Activated CD8-positive, alpha-beta T cell treated with anti-CD3 and anti-CD28 coated beads for 36 hours (primary cell): ENCODE measurements around the gene CEACAM21. TPM values are rescaled to one million over a fixed set of nuclear protein-coding genes. Genes with fewer than 3 reads are reported as not detected.

Experiments used
- ATAC-seq: fragments of 200-7000 bp; cut with Tn5 transposase; one replicate; pipeline ENCODE4 v1.10.0; 2021; ENCODE audit warnings: mild to moderate bottlenecking, moderate library complexity
- CTCF ChIA-PET: fragments of 350-600 bp; sonication (Branson Sonifier 250); formaldehyde crosslinking; loops from one replicate; lab custom pipeline; 2021; ENCODE audit warnings: antibody characterized with exemption; lab: Charles Lee
- POLR2A ChIA-PET: fragments of 350-600 bp; sonication (Branson Sonifier 250); formaldehyde crosslinking; loops from one replicate; lab custom pipeline; 2021; ENCODE audit warnings: antibody characterized with exemption; lab: Charles Lee
- DNase-seq: peaks from one replicate; pipeline ENCODE4 v3.0.0-alpha.2; 2020
- H3K27ac Mint-ChIP-seq: one replicate; pipeline ENCODE4 v1.8.0; 2021; ENCODE audit warnings: mild to moderate bottlenecking, mixed read lengths
- H3K27me3 Mint-ChIP-seq: one replicate; pipeline ENCODE4 v1.8.0; 2021; ENCODE audit warnings: mixed read lengths
- H3K36me3 Mint-ChIP-seq: one replicate; pipeline ENCODE4 v1.8.0; 2021; ENCODE audit warnings: low read depth, mixed read lengths
- H3K4me1 Mint-ChIP-seq: one replicate; pipeline ENCODE4 v1.8.0; 2021; ENCODE audit warnings: low read depth, mixed read lengths
- H3K4me3 Mint-ChIP-seq: one replicate; pipeline ENCODE4 v1.8.0; 2021; ENCODE audit warnings: mild to moderate bottlenecking, moderate library complexity, mixed read lengths
- H3K9me3 Mint-ChIP-seq: one replicate; pipeline ENCODE4 v1.8.0; 2021; ENCODE audit warnings: mixed read lengths
- intact Hi-C: fragments of 100-400 bp; cut with micrococcal nuclease; formaldehyde crosslinking; loops from one replicate; pipeline ENCODE4 v1.10.0; 2022
- total RNA-seq, 2 experiments: library from RNA; stranded (reverse); gene quantifications; one replicate each; pipeline ENCODE4 v1.2.3, GENCODE V29; 2021
- TF ChIP-seq, protein P1 (sequence below): fragments of 200-600 bp; IDR thresholded peaks from one replicate; pipeline ENCODE4 v1.8.0; 2022; ENCODE audit warnings: antibody characterized with exemption, mild to moderate bottlenecking

CEACAM21 gene
- total RNA-seq, 2 experiments from 2014 or later: 17.7 to 19.8 TPM

DNA sequence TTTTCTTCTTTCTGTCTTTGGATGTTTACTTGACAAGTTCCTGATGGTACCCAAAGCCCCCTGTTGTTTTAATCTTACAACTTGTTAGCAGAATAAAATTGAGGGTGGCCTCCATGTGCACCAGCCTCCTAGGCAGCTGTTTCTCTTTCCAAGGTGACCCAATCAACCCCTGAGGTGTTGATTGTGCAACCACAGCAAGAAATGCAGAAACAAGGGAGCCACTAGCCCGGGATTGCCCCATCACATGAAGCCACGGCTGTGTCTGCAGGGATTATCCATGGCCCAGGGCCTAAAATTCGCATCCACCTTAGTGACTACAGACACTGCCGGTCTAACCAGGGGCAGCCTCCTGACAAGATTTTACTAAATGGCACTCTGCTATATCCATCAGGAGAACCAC lies 36.5 kb downstream of the CEACAM21 start:
- DNase-seq (no peak), ATAC-seq (no peak)
- H3K4me1 Mint-ChIP-seq: no peaks in the 10 kb centered on the region
- H3K27ac Mint-ChIP-seq: no peak overlapping the region
- TF ChIP-seq, protein P1, sequence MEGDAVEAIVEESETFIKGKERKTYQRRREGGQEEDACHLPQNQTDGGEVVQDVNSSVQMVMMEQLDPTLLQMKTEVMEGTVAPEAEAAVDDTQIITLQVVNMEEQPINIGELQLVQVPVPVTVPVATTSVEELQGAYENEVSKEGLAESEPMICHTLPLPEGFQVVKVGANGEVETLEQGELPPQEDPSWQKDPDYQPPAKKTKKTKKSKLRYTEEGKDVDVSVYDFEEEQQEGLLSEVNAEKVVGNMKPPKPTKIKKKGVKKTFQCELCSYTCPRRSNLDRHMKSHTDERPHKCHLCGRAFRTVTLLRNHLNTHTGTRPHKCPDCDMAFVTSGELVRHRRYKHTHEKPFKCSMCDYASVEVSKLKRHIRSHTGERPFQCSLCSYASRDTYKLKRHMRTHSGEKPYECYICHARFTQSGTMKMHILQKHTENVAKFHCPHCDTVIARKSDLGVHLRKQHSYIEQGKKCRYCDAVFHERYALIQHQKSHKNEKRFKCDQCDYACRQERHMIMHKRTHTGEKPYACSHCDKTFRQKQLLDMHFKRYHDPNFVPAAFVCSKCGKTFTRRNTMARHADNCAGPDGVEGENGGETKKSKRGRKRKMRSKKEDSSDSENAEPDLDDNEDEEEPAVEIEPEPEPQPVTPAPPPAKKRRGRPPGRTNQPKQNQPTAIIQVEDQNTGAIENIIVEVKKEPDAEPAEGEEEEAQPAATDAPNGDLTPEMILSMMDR: no peak
- H3K9me3 Mint-ChIP-seq: no peaks in the 10 kb centered on the region
- no peaks in the 10 kb centered on the region for H3K36me3 Mint-ChIP-seq
- no peak overlapping the region for H3K4me3 Mint-ChIP-seq
- CTCF ChIA-PET: interaction anchor here (0.8 to 2.3 kb wide), 3 partner anchors 15 to 30 kb away, joined by 3 to 7 read pairs (median 3); no protein-coding TSS in a partner anchor
- POLR2A ChIA-PET: no interaction called here
- H3K27me3 Mint-ChIP-seq: peaks cover 24% of the 10 kb centered on the region
- intact Hi-C loops: no loop called here

DNA sequence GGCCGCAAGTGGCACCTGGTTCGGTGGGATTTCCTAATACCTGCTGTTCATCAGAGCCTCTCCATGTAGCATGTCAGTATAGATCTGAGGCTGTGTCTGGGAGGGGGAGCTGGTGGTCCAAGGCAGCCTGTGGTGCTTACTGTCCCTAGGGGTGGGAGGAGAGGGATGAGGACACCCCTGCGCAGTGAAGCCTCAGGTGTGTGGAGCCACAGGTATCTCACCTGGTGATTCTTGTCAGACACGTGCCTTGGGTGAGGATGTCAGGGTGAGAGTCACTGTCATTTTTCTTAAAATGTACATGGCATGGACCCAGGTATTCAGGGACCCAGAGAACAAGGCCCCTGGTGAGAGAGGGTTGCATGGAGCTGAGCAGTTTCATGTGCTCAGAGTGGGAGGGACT lies 39.2 kb downstream of the CEACAM21 start:
- DNase-seq (no peak), ATAC-seq (no peak)
- Mint-ChIP-seq H3K4me3 (no peak overlapping the region), H3K4me1 (no peaks in the 10 kb centered on the region), H3K9me3 (no peaks in the 10 kb centered on the region), H3K36me3 (no peaks in the 10 kb centered on the region), H3K27ac (no peak overlapping the region), H3K27me3 (peaks cover 21% of the 10 kb centered on the region)
- intact Hi-C loops: no loop called here
- POLR2A ChIA-PET: no interaction called here
- CTCF ChIA-PET: no interaction called here
- TF ChIP-seq, protein P1: no peak

DNA sequence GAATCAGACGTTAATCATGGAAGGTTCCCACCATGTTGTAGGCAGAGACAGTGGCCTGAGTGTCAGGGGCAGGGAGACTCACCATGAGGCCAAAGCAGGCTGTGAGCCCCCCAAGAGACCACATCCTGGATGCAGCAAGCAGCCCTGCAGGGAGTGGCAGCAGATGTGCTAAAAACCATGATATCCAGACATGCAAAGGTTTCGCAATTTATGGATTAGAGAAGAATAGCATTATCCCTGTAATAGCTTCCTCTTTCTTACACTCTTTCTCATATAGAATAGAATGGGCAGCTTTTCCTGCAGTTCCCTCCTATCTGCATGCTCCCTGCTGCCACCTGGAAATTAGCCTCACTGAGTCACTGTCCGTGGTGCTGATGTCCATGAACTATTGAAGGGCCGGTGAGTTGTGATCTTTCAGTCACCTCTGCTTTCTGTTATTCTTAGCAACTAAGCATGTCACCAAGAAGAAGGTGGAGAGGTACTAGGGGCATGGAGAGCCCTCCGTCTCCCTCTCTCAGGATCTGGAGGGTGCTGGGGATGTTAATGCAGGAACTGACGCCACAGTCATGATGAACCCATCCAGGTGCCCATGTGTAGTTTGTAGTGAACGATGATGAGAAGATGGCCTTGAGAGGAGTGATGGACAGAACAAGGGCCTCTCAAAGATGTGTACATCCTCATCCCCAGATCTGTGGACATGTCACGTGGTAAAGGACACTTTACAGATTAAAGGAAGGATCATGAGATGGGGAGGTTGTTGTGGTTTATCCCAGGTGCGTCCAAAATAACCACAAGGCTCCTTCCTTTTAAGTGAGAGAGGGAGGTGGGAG lies 41.0 kb downstream of the CEACAM21 start:
- ATAC-seq (no peak), DNase-seq (peak; percentile 10)
- H3K4me3 Mint-ChIP-seq: no peak overlapping the region
- intact Hi-C loops: no loop called here
- no peak overlapping the region for H3K27ac Mint-ChIP-seq
- ChIA-PET POLR2A (no interaction called here), CTCF (no interaction called here)
- no peaks in the 10 kb centered on the region for H3K9me3 Mint-ChIP-seq
- H3K27me3 Mint-ChIP-seq: peaks cover 18% of the 10 kb centered on the region
- H3K4me1 Mint-ChIP-seq: no peaks in the 10 kb centered on the region
- no peaks in the 10 kb centered on the region for H3K36me3 Mint-ChIP-seq
- TF ChIP-seq, protein P1: no peak

DNA sequence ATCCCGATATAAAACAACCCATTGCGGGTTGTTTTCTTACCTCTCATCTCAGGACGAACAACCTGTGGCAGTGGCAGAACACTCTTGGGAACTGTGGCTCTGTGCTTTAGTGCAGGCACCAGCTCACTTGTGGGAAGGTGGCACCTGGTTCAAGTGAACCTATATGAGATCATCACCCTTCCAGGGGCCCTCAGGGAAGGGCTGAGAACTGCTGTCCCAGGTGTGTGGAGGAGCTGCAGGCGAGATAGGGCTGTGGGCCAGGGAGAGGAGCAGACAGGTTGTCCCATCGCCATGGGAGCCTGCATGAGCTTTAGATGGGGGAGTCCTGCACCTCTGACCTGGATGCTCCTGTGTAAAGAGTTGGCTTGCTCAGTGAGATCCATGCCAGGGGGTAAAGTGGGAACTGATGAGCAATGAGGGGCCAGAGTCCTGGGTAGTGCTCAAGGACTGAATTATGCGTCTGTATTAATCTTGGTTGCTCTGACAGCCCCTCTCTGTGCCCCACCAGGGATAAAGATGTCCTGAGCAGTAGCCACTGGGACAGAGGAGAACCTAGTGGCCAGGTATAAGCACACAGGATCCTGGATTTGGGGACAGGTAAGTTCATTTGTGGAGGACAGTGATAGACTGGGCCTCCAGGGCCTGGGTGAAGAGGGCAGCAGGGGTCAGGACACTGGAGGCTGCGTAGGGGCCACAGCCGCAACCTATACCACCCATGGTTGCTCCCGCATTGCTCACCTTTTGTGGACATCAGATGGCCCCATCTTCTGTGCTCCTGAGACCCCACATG lies 42.2 kb downstream of the CEACAM21 start:
- Mint-ChIP-seq H3K36me3 (no peaks in the 10 kb centered on the region), H3K4me1 (no peaks in the 10 kb centered on the region), H3K27ac (no peak overlapping the region), H3K4me3 (no peak overlapping the region), H3K27me3 (peaks cover 14% of the 10 kb centered on the region), H3K9me3 (no peaks in the 10 kb centered on the region)
- DNase-seq (no peak), ATAC-seq (no peak)
- intact Hi-C loops: no loop called here
- TF ChIP-seq, protein P1: no peak
- POLR2A ChIA-PET: no interaction called here
- CTCF ChIA-PET: no interaction called here

DNA sequence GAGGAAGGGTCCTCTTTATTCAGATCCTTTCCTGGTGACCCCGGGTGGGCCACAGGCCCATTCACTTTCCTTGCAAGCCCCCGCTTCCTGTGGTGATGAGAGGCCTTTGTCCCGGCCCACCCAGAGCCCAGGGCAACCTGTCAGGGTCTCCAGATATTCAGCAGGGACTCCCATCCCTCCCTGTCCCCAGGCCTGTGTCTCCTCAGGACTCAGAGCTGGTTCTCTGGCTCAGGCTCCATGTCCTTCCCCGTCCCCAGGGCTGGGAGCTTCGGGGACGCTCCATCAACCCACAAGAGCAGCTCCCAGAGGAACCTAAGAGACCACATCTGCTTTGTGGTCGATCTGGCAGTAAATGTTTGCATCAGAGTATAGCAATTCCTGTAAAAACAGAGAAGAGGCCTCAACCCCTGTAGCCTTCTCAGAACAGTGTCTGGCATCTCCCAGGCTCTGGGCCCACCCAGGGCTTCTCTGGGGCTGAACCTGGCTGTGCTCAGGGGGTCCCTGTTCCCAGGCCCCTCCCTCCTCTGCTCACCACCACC lies 43.1 kb downstream of the CEACAM21 start:
- Mint-ChIP-seq H3K4me3 (no peak overlapping the region), H3K27me3 (peaks cover 15% of the 10 kb centered on the region), H3K36me3 (no peaks in the 10 kb centered on the region), H3K27ac (no peak overlapping the region), H3K4me1 (no peaks in the 10 kb centered on the region), H3K9me3 (no peaks in the 10 kb centered on the region)
- no peak for ATAC-seq
- ChIA-PET POLR2A (no interaction called here), CTCF (no interaction called here)
- intact Hi-C loops: no loop called here
- no peak for DNase-seq
- TF ChIP-seq, protein P1: no peak
